ENCODE data around the gene RANGRF. TPM values are rescaled to one million over a fixed set of nuclear protein-coding genes. Genes with fewer than 3 reads are reported as not detected.

Gene RANGRF
- total and polyA plus RNA-seq, 3 donors from 2014 or later = 37.5 to 163 (median 43.0) TPM

GRCh38 chr17:8282345-8282744 lies 6.1 kb upstream of the RANGRF start:
- no peaks in the 10 kb centered on the region for H3K4me1 ChIP-seq
- no peak overlapping the region for H3K27ac ChIP-seq
- TF ChIP-seq CTCF (IDR thresholded peaks at IDR 0.05) = no peak
- DNase-seq = no peak
- H3K27me3 ChIP-seq = no peaks in the 10 kb centered on the region
- H3K36me3 ChIP-seq (ENCODE audit: low read depth, missing control alignments) = no peaks in the 10 kb centered on the region
- H3K9me3 ChIP-seq = no peaks in the 10 kb centered on the region
- intact Hi-C loops (cut with DNase I; ENCODE audit: low total_unique reads) = no loop called here
- WGBS, 2 donors = 60 to 72% methylated on average over 3 of the region's 3 CpGs
- H3K4me3 ChIP-seq = no peak overlapping the region

- Histone ChIP-seq H3K27ac (no peak overlapping the region), H3K4me3 (no peak overlapping the region), H3K4me1 (no peaks in the 10 kb centered on the region), H3K36me3 (ENCODE audit: low read depth, missing control alignments) (no peaks in the 10 kb centered on the region), H3K27me3 (no peaks in the 10 kb centered on the region), H3K9me3 (no peaks in the 10 kb centered on the region)
- intact Hi-C loops (cut with DNase I; ENCODE audit: low total_unique reads) = no loop called here
- TF ChIP-seq POLR2A (IDR thresholded peaks at IDR 0.05) (no peak), CTCF (IDR thresholded peaks at IDR 0.05) (no peak)
- DNase-seq = no peak
- 80 to 85% methylated on average over 4 of the region's 4 CpGs for WGBS, 2 donors
Observed at GRCh38 chr17:8283356-8283755, 5.1 kb upstream of the RANGRF start.

- Histone ChIP-seq H3K27me3 (no peaks in the 10 kb centered on the region), H3K4me1 (peaks cover under 1% of the 10 kb centered on the region), H3K9me3 (no peaks in the 10 kb centered on the region), H3K4me3 (no peak overlapping the region), H3K27ac (no peak overlapping the region), H3K36me3 (ENCODE audit: low read depth, missing control alignments) (no peaks in the 10 kb centered on the region)
- WGBS, 2 donors = 96 to 98% methylated on average over 4 of the region's 4 CpGs
- TF ChIP-seq POLR2A (IDR thresholded peaks at IDR 0.05) (no peak), CTCF (IDR thresholded peaks at IDR 0.05) (no peak)
- intact Hi-C loops (cut with DNase I; ENCODE audit: low total_unique reads) = no loop called here
- no peak for DNase-seq
Observed at GRCh38 chr17:8284126-8284525, 4.3 kb upstream of the RANGRF start.

- 79 to 84% methylated on average over 9 to 10 of the region's 10 CpGs for WGBS, 2 donors
- Histone ChIP-seq H3K4me3 (no peak overlapping the region), H3K9me3 (no peaks in the 10 kb centered on the region), H3K4me1 (peaks cover 7% of the 10 kb centered on the region), H3K27me3 (no peaks in the 10 kb centered on the region), H3K27ac (no peak overlapping the region), H3K36me3 (ENCODE audit: low read depth, missing control alignments) (no peaks in the 10 kb centered on the region)
- TF ChIP-seq CTCF (IDR thresholded peaks at IDR 0.05) (no peak), POLR2A (IDR thresholded peaks at IDR 0.05) (no peak)
- DNase-seq = no peak
- intact Hi-C loops (cut with DNase I; ENCODE audit: low total_unique reads) = no loop called here
Observed at GRCh38 chr17:8285270-8286181, 2.9 kb upstream of the RANGRF start.
